NT2/D1 (cell line): Measurements from ENCODE around the gene CIDEB.

Experiments used
- SUZ12 ChIP-seq: IDR thresholded peaks from 2 replicates; pipeline ENCODE4 v1.6.1; 2011; ENCODE audit not compliant: insufficient read length, insufficient read depth; ENCODE audit errors: extremely low read depth
- YY1 ChIP-seq: IDR thresholded peaks from 2 replicates; pipeline ENCODE4 v1.6.1; 2011; ENCODE audit not compliant: insufficient read length, insufficient read depth
- ZNF274 ChIP-seq: IDR thresholded peaks from 2 replicates; pipeline ENCODE4 v1.6.1; 2011; ENCODE audit warnings: mild to moderate bottlenecking, low read depth, low read length

- TF ChIP-seq ZNF274 (no peak), SUZ12 (no peak), YY1 (no peak)
Measured at GRCh38 chr14:24269368-24269767, 38.4 kb downstream of the CIDEB start.
